Measurements from ENCODE around the gene TMEM150A. TPM values are rescaled to one million over a fixed set of nuclear protein-coding genes. Genes with fewer than 3 reads are reported as not detected.

The TMEM150A gene
- 5.8 and 11.0 TPM in 2 replicates for total RNA-seq

GRCh38 chr2:85602476-85603234, at the start of gene TMEM150A:
TMEM150A (minus strand) TSS chr2:85602698; CDS start chr2:85601948, 750 bp downstream.

GRCh38 chr2:85611705-85612587, 9.4 kb upstream of the TMEM150A start, which contains the start of gene C2orf68:
C2orf68 (minus strand) TSS chr2:85612066; CDS start chr2:85611984, 82 bp downstream.

GRCh38 chr2:85595301-85596025, 7.0 kb downstream of the TMEM150A start, which contains the start of gene RNF181:
RNF181 (plus strand) TSS chr2:85595745; CDS start chr2:85595764, 19 bp downstream.

GRCh38 chr2:85584354-85584856, 18.1 kb downstream of the TMEM150A start, which contains the start of gene VAMP5:
VAMP5 (plus strand) TSS chr2:85584431; CDS start chr2:85584491, 60 bp downstream.

GRCh38 chr2:85577386-85578242, 24.9 kb downstream of the TMEM150A start, which contains the start of gene VAMP8:
VAMP8 (plus strand) TSS chr2:85577586; CDS start chr2:85577647, 61 bp downstream.

GRCh38 chr2:85561280-85562212, 41.0 kb downstream of the TMEM150A start, which contains the start of gene GGCX:
GGCX (minus strand) TSS chr2:85561493; CDS start chr2:85561428, 65 bp downstream.

Other genes starting within 250 kb of the TMEM150A start
- gene RETSAT, start 248.2 kb downstream of the TMEM150A start, total RNA-seq = 59.0 and 77.0 TPM in 2 replicates
- gene ELMOD3, start 247.9 kb downstream of the TMEM150A start, total RNA-seq = 13.8 and 27.4 TPM in 2 replicates
- 229 and 248 TPM in 2 replicates for gene CAPG, start 192.3 kb downstream of the TMEM150A start, total RNA-seq
- not detected in 2 replicates for gene SH2D6, start 184.0 kb downstream of the TMEM150A start, total RNA-seq
- gene MAT2A, start 63.5 kb downstream of the TMEM150A start, total RNA-seq = 59.4 and 67.5 TPM in 2 replicates
- 62.0 and 91.3 TPM in 2 replicates for gene GGCX, start 41.2 kb downstream of the TMEM150A start, total RNA-seq
- gene VAMP8, start 25.1 kb downstream of the TMEM150A start, total RNA-seq = not detected in 2 replicates
- gene VAMP5, start 18.3 kb downstream of the TMEM150A start, total RNA-seq = 89.7 and 102 TPM in 2 replicates
- gene RNF181, start 7.0 kb downstream of the TMEM150A start, total RNA-seq = 218 and 231 TPM in 2 replicates
- gene C2orf68, start 9.4 kb upstream of the TMEM150A start, total RNA-seq = 8.0 and 11.8 TPM in 2 replicates
- gene USP39, start 13.5 kb upstream of the TMEM150A start, total RNA-seq = 46.4 and 81.5 TPM in 2 replicates
- under 0.01 TPM in 1 of 2 replicates, not detected in the other for gene SFTPB, start 65.5 kb upstream of the TMEM150A start, total RNA-seq
- gene GNLY, start 91.7 kb upstream of the TMEM150A start, total RNA-seq = not detected in 2 replicates
- 1.2 and 7.4 TPM in 2 replicates for gene ATOH8, start 151.3 kb upstream of the TMEM150A start, total RNA-seq

Data from myometrial cell (primary cell).